SIG-M5 (cell line): Measurements from ENCODE around the gene FOS.
"Not testable (repeated sequence)": the region's sequence is repeated elsewhere in the genome, so short reads cannot be mapped to it uniquely, and the experiment has no call there.

ENCODE experiments used
- DNase-seq: peaks from one replicate; lab custom pipeline; 2025; lab: John Stamatoyannopoulos, UW

Gene FOS

DNA sequence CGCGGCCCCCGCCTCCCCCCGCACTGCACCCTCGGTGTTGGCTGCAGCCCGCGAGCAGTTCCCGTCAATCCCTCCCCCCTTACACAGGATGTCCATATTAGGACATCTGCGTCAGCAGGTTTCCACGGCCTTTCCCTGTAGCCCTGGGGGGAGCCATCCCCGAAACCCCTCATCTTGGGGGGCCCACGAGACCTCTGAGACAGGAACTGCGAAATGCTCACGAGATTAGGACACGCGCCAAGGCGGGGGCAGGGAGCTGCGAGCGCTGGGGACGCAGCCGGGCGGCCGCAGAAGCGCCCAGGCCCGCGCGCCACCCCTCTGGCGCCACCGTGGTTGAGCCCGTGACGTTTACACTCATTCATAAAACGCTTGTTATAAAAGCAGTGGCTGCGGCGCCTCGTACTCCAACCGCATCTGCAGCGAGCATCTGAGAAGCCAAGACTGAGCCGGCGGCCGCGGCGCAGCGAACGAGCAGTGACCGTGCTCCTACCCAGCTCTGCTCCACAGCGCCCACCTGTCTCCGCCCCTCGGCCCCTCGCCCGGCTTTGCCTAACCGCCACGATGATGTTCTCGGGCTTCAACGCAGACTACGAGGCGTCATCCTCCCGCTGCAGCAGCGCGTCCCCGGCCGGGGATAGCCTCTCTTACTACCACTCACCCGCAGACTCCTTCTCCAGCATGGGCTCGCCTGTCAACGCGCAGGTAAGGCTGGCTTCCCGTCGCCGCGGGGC is at the start of gene FOS:
TSS of gene FOS (plus strand) at position 407 of the 731 bp plus-strand sequence. CDS start at position 562, 155 bp downstream.
- peak; percentile 45 for DNase-seq

DNA sequence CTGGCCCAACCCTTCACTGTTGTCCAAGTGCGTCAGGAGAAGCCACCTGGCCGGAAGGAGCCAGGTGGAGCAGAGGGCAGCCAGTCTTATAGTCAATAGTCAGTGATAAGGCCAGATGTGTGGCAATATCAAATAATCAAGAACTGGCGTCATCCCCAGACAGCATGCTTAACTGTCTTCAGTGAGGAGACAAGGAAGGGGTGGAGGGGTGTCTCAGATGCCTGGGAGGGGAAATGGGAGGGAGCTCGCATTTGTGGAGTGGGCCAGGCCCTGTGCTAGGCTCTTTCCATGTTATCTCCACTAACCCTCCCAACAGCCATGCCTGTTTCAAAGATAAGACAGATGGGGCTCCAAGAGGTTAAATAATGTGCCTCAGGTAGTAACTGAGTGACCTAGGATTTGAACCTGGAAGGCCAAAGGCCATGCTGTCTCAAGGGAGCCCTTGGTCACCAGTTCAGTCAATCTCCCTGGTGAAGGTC is 48.9 kb upstream of the FOS start:
- no peak for DNase-seq

- DNase-seq: no peak
These were observed 48.4 kb upstream of the FOS start for GRCh38 chr14:75230140-75230792.

- DNase-seq: no peak
These were observed 47.3 kb upstream of the FOS start for GRCh38 chr14:75231320-75231719.

GRCh38 chr14:75232191-75232590 is 46.4 kb upstream of the FOS start:
- no peak for DNase-seq

GRCh38 chr14:75232597-75232996 is 46.0 kb upstream of the FOS start:
- DNase-seq: no peak

GRCh38 chr14:75234173-75235115 is 44.2 kb upstream of the FOS start:
- DNase-seq: no peak

DNA sequence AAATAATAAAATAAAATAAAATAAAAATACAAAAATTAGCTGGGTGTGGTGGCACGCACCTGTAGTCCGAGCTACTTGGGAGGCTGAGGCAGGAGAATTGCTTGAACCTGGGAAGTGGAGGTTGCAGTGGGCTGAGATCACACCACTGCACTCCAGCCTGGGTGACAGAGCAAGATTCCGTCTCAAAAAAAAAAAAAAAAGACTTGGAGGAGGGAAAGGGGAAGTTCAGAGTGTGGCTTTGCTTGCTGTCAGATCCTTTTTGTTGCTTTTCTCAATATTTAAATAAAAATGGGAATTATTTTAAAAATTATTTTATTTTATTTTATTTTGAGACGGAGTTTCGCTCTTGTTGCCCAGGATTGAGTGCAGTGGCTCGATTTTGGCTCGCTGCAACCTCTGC is 43.4 kb upstream of the FOS start:
- DNase-seq: not testable (repeated sequence)

- no peak for DNase-seq
These were observed 42.2 kb upstream of the FOS start for GRCh38 chr14:75236467-75236866.

GRCh38 chr14:75236901-75237419 is 41.7 kb upstream of the FOS start:
- no peak for DNase-seq

- DNase-seq: no peak
These were observed 39.7 kb upstream of the FOS start for GRCh38 chr14:75238756-75239455.

GRCh38 chr14:75240781-75241180 is 37.8 kb upstream of the FOS start:
- DNase-seq: no peak

DNA sequence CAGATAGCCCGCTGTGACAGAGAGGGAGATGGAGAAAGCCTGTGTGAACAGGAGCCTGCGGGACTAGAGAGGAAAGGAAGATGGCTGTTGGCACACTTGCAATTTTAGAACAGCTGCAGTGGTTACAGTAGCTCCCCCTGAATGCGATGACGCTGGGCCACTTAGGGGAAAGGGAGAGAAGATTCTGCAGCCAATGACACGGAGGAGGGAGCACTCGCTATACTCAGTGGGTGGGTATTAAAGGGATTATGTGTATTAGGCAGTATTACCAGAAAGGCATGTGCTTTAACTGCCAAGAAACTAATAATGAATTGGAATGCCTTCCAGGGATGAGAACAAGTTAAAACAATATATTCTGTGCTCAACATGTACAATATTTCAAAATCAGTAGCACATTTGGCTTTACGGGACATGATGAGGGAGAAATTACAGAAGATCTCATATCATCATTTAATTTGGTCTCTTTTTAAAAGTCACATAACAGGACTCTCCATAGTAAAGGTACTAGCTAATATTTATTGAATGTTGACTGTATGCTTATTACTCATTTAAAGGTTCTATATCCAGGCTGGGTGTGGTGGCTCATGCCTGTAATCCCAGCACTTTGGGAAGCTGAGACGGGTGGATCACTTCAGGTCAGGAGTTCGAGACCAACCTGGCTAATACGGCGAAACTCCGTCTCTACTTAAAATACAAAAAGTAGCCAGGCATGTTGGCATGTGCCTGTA is 35.9 kb upstream of the FOS start:
- no peak for DNase-seq

DNA sequence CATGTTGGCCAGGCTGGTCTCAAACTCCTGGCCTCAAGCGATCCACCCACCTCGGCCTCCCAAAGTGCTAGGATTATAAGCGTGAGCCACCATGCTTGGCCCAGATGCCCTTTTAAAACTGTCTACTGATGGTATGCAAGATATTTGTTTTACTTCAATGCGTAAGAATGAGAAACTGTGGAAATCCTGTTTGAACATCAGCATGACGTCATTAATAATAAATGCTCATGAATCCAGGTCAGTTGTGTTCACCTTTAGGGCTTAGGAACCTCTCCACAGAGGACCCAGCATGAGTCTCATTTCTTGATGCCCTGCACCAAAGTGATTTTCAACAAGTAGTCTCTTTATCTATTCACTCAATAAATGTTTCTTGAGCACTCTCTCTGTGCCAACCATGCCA is 34.5 kb upstream of the FOS start:
- DNase-seq: no peak

DNA sequence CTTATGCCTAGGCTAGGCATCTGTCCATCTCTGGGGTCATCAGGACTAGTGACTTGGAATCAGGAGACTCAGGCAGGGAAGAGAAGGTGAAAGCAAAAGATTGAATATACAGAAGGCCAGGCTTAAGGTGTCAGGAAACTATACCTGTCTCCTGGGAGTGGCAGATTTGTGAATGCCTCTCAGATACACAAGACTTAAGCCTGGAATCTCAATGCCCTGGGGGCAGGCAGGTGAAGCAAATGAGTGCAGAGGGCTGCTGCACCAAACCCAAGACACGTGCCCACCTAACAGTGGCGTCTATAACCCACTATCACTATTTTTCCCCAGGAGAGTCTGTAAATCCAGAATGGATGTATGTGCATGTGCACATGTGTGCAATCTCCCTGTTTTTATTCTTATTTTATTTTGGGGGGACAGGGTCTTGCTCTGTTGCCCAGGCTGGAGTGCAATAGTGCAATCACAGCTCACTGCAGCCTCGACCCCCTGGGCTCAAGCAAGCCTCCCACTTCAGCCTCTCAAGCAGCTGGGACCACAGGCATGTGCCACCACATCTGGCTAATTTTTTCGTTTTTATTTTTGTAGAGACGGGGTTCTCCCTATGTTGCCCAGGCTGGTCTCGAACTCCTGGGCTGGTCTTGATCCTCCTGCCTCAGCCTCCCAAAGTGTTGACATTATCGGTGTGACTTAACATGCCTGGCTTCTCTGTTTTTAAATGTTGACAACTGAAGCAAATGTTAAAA is 31.9 kb upstream of the FOS start:
- DNase-seq: no peak

DNA sequence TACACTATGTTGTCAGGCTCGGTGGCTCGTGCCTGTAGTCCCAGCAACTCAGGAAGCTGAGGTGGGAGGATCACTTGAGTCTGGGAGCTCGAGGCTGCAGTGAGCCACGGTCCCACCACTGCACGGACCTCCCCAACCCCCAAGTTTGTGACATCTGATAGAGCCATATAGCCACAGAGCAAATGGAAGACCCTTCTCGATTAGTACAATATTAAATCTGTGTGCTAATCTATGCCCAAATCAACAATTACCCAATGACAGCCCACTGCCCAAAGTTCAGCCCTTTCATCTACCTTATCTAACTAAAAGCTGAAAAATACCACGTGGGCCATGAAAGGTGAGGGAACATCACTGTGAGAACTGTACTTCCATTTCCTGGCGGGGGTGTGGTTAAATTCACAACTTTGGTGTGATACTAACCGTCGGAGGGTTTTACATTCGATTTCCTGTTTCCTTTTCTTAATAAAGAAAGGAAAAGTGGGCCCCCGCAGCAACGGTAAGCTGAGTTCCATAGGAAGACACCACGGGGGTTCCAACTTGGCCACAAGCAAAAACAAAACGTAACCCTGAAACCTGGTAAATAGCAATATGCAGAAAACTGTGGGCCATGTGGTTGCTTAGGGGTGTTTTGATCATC is 31.2 kb upstream of the FOS start:
- no peak for DNase-seq

GRCh38 chr14:75247939-75248338 is 30.7 kb upstream of the FOS start:
- DNase-seq: no peak

DNA sequence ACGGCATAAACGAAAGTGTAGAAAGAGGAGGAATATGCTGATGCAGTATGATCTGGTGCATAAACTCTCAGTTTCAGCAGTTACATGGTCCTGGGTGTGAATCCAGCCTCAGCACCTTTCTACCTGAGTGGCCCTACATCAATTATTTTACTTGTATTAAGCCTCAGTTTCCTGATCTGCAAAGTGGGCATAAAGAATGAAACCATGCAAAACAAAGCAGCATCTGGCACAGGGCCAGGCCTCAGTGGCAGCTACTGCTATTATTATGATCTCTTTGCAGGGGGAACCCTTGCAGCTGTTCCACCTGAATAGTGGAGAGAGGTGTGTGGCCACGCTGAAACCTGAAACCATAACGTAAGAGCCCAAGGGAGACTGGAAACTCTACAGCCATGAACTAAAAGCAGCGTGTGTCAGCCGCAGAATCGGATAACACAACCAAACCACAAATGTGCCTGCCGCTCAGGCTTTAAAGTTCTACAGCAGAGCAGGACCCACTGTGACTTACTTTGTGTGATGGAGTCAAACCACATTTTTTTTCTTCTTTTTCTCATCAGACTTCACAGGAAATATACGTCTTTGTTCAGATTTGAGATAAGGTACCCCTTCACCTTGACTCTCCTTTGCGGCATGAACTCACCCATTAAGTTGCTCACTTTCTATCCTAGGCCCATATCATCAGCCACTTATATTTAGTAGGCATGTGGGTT is 29.2 kb upstream of the FOS start:
- DNase-seq: no peak

- no peak for DNase-seq
These were observed 28.7 kb upstream of the FOS start for GRCh38 chr14:75249958-75250336.
